Heart left ventricle (tissue), 16 donors: Measurements from ENCODE around the gene PLA2G7. TPM values are rescaled to one million over a fixed set of nuclear protein-coding genes. Genes with fewer than 3 reads are reported as not detected.
"Not testable (repeated sequence)": the region's sequence is repeated elsewhere in the genome, so short reads cannot be mapped to it uniquely, and the experiment has no call there.

Experiments used
- ATAC-seq, 4 donors: fragments of 200-7000 bp; cut with Tn5 transposase; one replicate each; pipeline ENCODE4 v1.9.1; 2020 to 2022; ENCODE audit warnings: moderate library complexity in 4 of 4, mild to moderate bottlenecking in 3 of 4, moderate number of reproducible peaks in 1 of 4
- DNase-seq, 5 donors: peaks; one replicate each; pipeline ENCODE4 v3.0.0-alpha.2; 2020
- H3K27ac ChIP-seq, 12 donors: fragments of 200-600 bp; sonication (generic) in 4 of 12; one replicate each; pipeline versions ENCODE4 v1.5.0 to v1.8.0; 2016 to 2022; ENCODE audit warnings: mild to moderate bottlenecking in 2 of 12
- H3K27me3 ChIP-seq, 9 donors: fragments of 200-600 bp; sonication (generic) in 2 of 9; one replicate each; pipeline versions ENCODE4 v1.5.1 to v1.8.0; 2016 to 2022; ENCODE audit warnings: mild to moderate bottlenecking in 3 of 9
- H3K36me3 ChIP-seq, 9 donors: fragments of 200-600 bp; sonication (generic) in 2 of 9; one replicate each; pipeline versions ENCODE4 v1.5.0 to v1.8.0; 2018 to 2022; ENCODE audit warnings: mild to moderate bottlenecking in 2 of 9
- H3K4me1 ChIP-seq, 12 donors: fragments of 200-600 bp; sonication (generic) in 4 of 12; one replicate each; pipeline versions ENCODE4 v1.5.0 to v1.8.0; 2016 to 2022; ENCODE audit warnings: mild to moderate bottlenecking in 3 of 12
- H3K4me3 ChIP-seq, 12 donors: fragments of 200-600 bp; sonication (generic) in 4 of 12; one replicate each; pipeline versions ENCODE4 v1.5.0 to v1.8.0; 2017 to 2022; ENCODE audit warnings: mild to moderate bottlenecking in 9 of 12, moderate library complexity in 4 of 12
- H3K9me3 ChIP-seq, 12 donors: fragments of 200-600 bp; sonication (generic) in 4 of 12; one replicate each; pipeline versions ENCODE4 v1.5.0 to v1.8.0; 2016 to 2022; ENCODE audit warnings: mild to moderate bottlenecking in 1 of 12
- CTCF ChIP-seq, 12 donors: fragments of 200-600 bp; sonication (generic) in 4 of 12; IDR thresholded peaks; one replicate each; pipeline versions ENCODE4 v1.5.0 to v1.8.0; 2018 to 2022; ENCODE audit warnings: antibody characterized with exemption in 12 of 12, mild to moderate bottlenecking in 5 of 12
- POLR2A ChIP-seq, 2 donors: fragments of 450-650 bp; IDR thresholded peaks; one replicate each; pipeline ENCODE4 v1.6.1; 2017; ENCODE audit warnings: antibody characterized with exemption in 2 of 2, mild to moderate bottlenecking in 2 of 2, moderate library complexity in 2 of 2
- WGBS, 4 donors: extraction: QIAGEN DNeasy Blood & Tissue Kit in 2 of 4; methylation state at CpG; one replicate each; pipeline versions ENCODE4 v1.1.5 to v1.1.7; 2013 to 2018; 5-methylcytosine and 5-hydroxymethylcytosine counted together
- intact Hi-C, 10 donors: fragments of 100-400 bp; cut with DNase I; formaldehyde crosslinking; loops; one replicate each; pipeline versions ENCODE4 v1.11.1 to v1.14.2; 2022
- polyA plus RNA-seq, 2 donors: library from polyadenylated mRNA; stranded (reverse); fragments of 200-250 nt; gene quantifications; one replicate each; pipeline ENCODE4 v1.2.3, GENCODE V29; 2013
- total RNA-seq, 9 donors: library from RNA; depleted of rRNA in 2 of 9; stranded (reverse); fragments of >200 nt in 2 of 9; fragmentation: NEBNext Ultra II Directional in 3 of 9; extraction: Animal tissue kit (Norgen Biotek cat#: 25700) in 3 of 9; gene quantifications; one replicate each; pipeline versions ENCODE4 v1.1.0 to v1.2.4, GENCODE V29; 2016 to 2023
- donor health status: ischemic (EF 13 %, LVEDD 7.1; RV severe dilation, severe dysfunction).
- donor health status: healthy with polysubstance abuse.
- donor health status: DM: no; HTN: yes; CAD: no.
- donor health status: DM: no; HTN: no; CAD: no.
- donor health status: ischemic (EF 25% LVEDD 6.9; RV normal size, moderate dysfunction).
- donor health status: ischemic (EF 25% LVEDD 5.7; RV mildly dilated, moderate dysfunction).
- donor health status: healthy.
- donor health status: DM: yes; HTN: yes; CAD: no.
- donor health status: ischemic (EF 35%, LVEDD 5.7; RV mildly dilated, moderate dysfunction).
- donor health status: nonischemic (EF 11% LVEDD 7.7; RV severe dilation, severe dysfunction).
- donor health status: DM: yes; HTN: yes; CAD: no.
- donor health status: PGD.
- donor health status: ischemic (EF 29% LVEDD 5.4; RV normal size, mild dysfunction).
- donor health status: nonischemic (EF 23%, LVEDD 6.1; RV moderate dilation, normal function).

PLA2G7 gene
- total and polyA plus RNA-seq, 11 donors, result 0.19 to 10.8 (median 0.49) TPM; not detected in 3

- TF ChIP-seq CTCF (IDR thresholded peaks at IDR 0.05) (no peak), POLR2A (IDR thresholded peaks at IDR 0.05) (no peak)
- WGBS, 4 donors, result 71 to 80% (median 78%) methylated on average over 2 of the region's 2 CpGs
These were observed 10.8 kb upstream of the PLA2G7 start for GRCh38 chr6:46745973-46746372.

GRCh38 chr6:46744159-46744725 is 9.1 kb upstream of the PLA2G7 start:
- H3K36me3 ChIP-seq, ATAC-seq, H3K4me3 ChIP-seq, H3K4me1 ChIP-seq, H3K27me3 ChIP-seq, H3K27ac ChIP-seq, H3K9me3 ChIP-seq, intact Hi-C loops, DNase-seq: not testable (repeated sequence)
- 78 to 86% (median 80%) methylated on average over 3 of the region's 3 CpGs for WGBS, 4 donors

More at GRCh38 chr6:46745973-46746372, 10.8 kb upstream of the PLA2G7 start:
- Histone ChIP-seq H3K36me3 (no peaks in the 10 kb centered on the region), H3K9me3 (no peaks in the 10 kb centered on the region), H3K4me1 (no peaks in the 10 kb centered on the region), H3K27ac (no peak overlapping the region), H3K4me3 (no peak overlapping the region), H3K27me3 (no peaks in the 10 kb centered on the region)
- DNase-seq (no peak), ATAC-seq (no peak)
- intact Hi-C loops, result no loop called here

- Histone ChIP-seq H3K9me3 (no peaks in the 10 kb centered on the region), H3K27ac (no peak overlapping the region), H3K4me3 (no peak overlapping the region), H3K36me3 (no peaks in the 10 kb centered on the region), H3K4me1 (no peaks in the 10 kb centered on the region), H3K27me3 (peaks cover 0 to 6% (median 0%) of the 10 kb centered on the region in 9 donors)
- ATAC-seq (no peak), DNase-seq (no peak)
- WGBS, 4 donors, result 77 to 95% (median 83%) methylated on average over 1 of the region's 1 CpG
- intact Hi-C loops, result no loop called here
- no peak for TF ChIP-seq POLR2A (IDR thresholded peaks at IDR 0.05)
These were observed 8.4 kb upstream of the PLA2G7 start for GRCh38 chr6:46743425-46744158.

GRCh38 chr6:46741910-46742309 is 6.7 kb upstream of the PLA2G7 start:
- no peak for DNase-seq
- ATAC-seq, result no peak
- 91 to 96% (median 94%) methylated on average over 4 of the region's 4 CpGs for WGBS, 4 donors
- Histone ChIP-seq H3K4me1 (no peaks in the 10 kb centered on the region), H3K36me3 (no peaks in the 10 kb centered on the region), H3K9me3 (no peaks in the 10 kb centered on the region), H3K4me3 (no peak overlapping the region), H3K27me3 (peaks cover 0 to 23% (median 0%) of the 10 kb centered on the region in 9 donors), H3K27ac (no peak overlapping the region)
- TF ChIP-seq POLR2A (IDR thresholded peaks at IDR 0.05) (no peak), CTCF (IDR thresholded peaks at IDR 0.05) (no peak)
- intact Hi-C loops, result no loop called here

GRCh38 chr6:46741482-46741881 is 6.3 kb upstream of the PLA2G7 start:
- Histone ChIP-seq H3K27ac (no peak overlapping the region), H3K4me1 (no peaks in the 10 kb centered on the region), H3K4me3 (no peak overlapping the region), H3K9me3 (no peaks in the 10 kb centered on the region), H3K36me3 (no peaks in the 10 kb centered on the region), H3K27me3 (peaks cover 0 to 27% (median 2%) of the 10 kb centered on the region in 9 donors)
- ATAC-seq (no peak), DNase-seq (no peak)
- no peak for TF ChIP-seq POLR2A (IDR thresholded peaks at IDR 0.05)
- no peak for TF ChIP-seq CTCF (IDR thresholded peaks at IDR 0.05)
- WGBS, 4 donors, result 86 to 98% (median 96%) methylated on average over 2 of the region's 2 CpGs
- intact Hi-C loops, result no loop called here
